ENCODE results near the gene FANCF.

FANCF gene

GRCh38 chr11:22624742-22625447 lies 728 bp downstream of the FANCF start:
- DNase-seq: peak in 1 of 2 experiments; percentile 69

GRCh38 chr11:22617868-22618267 lies 7.8 kb downstream of the FANCF start:
- no peak for DNase-seq

GRCh38 chr11:22603933-22604332 lies 21.7 kb downstream of the FANCF start:
- no peak for DNase-seq

- no peak for DNase-seq
Observed at GRCh38 chr11:22602504-22602903, 23.1 kb downstream of the FANCF start.

GRCh38 chr11:22599458-22599857 lies 26.2 kb downstream of the FANCF start:
- no peak for DNase-seq

- DNase-seq: no peak
Observed at GRCh38 chr11:22597062-22597461, 28.6 kb downstream of the FANCF start.

GRCh38 chr11:22584976-22585375 lies 40.6 kb downstream of the FANCF start:
- DNase-seq: no peak

- DNase-seq: no peak
Observed at GRCh38 chr11:22583963-22584492, 41.6 kb downstream of the FANCF start.

- DNase-seq: no peak
Observed at GRCh38 chr11:22582151-22582410, 43.5 kb downstream of the FANCF start.

- no peak for DNase-seq
Observed at GRCh38 chr11:22581354-22582150, 44.1 kb downstream of the FANCF start.

- no peak for DNase-seq
Observed at GRCh38 chr11:22577854-22578253, 47.8 kb downstream of the FANCF start.

Measured in NCI-H187 (cell line).